Esophagus muscularis mucosa (tissue), 3 donors: ENCODE results near the gene MPPED1.

Experiments used
- POLR2AphosphoS5 ChIP-seq, 2 donors: sonication (generic); formaldehyde crosslinking; IDR thresholded peaks; one replicate each; pipeline ENCODE4 v1.6.1; 2017; ENCODE audit warnings: antibody characterized with exemption in 2 of 2
- TF ChIP-seq, protein P1 (sequence below), 3 experiments: fragments of 200-600 bp in 2 of 3; fragments of 450-650 bp in 1 of 3; sonication (generic) in 2 of 3; IDR thresholded peaks; one replicate each; pipeline ENCODE4 v1.5.1; 2017 to 2019; ENCODE audit warnings: antibody characterized with exemption in 3 of 3, mild to moderate bottlenecking in 2 of 3, moderate library complexity in 1 of 3

DNA sequence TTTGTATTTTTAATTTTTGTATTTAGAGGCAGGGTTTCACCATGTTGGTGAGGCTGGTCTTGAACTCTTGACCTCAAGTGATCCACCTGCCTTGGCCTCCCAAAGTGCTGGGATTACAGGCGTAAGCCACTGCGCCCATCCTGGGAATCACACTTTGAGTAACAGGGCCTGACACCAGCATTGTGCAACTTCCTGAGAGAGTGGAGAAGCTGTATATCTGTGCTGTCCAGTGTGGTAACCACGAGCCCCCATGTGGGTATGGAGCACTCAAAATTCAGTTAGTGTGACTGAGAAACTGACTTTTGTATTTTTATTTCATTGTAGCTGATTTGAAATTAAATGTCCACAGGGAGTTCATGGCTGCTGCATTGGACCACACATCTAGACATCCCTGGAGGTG lies 36.2 kb downstream of the MPPED1 start:
- TF ChIP-seq POLR2AphosphoS5 (IDR thresholded peaks at IDR 0.05) = no peak
- TF ChIP-seq, protein P1, sequence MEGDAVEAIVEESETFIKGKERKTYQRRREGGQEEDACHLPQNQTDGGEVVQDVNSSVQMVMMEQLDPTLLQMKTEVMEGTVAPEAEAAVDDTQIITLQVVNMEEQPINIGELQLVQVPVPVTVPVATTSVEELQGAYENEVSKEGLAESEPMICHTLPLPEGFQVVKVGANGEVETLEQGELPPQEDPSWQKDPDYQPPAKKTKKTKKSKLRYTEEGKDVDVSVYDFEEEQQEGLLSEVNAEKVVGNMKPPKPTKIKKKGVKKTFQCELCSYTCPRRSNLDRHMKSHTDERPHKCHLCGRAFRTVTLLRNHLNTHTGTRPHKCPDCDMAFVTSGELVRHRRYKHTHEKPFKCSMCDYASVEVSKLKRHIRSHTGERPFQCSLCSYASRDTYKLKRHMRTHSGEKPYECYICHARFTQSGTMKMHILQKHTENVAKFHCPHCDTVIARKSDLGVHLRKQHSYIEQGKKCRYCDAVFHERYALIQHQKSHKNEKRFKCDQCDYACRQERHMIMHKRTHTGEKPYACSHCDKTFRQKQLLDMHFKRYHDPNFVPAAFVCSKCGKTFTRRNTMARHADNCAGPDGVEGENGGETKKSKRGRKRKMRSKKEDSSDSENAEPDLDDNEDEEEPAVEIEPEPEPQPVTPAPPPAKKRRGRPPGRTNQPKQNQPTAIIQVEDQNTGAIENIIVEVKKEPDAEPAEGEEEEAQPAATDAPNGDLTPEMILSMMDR (IDR thresholded peaks at IDR 0.05) = no peak
